Stimulated activated CD4-positive, alpha-beta T cell treated with anti-CD3 and anti-CD28 coated beads, TNF-alpha, amount 100 ng/mL, for 48 hours (primary cell): ENCODE measurements around the gene VSIG8.
"Not testable (repeated sequence)": the region's sequence is repeated elsewhere in the genome, so short reads cannot be mapped to it uniquely, and the experiment has no call there.

Source experiments
- DNase-seq, 3 donors: peaks; one replicate each; pipeline ENCODE4 v3.0.0-alpha.2; 2020; ENCODE audit warnings: low read depth in 3 of 3

The VSIG8 gene, protein sequence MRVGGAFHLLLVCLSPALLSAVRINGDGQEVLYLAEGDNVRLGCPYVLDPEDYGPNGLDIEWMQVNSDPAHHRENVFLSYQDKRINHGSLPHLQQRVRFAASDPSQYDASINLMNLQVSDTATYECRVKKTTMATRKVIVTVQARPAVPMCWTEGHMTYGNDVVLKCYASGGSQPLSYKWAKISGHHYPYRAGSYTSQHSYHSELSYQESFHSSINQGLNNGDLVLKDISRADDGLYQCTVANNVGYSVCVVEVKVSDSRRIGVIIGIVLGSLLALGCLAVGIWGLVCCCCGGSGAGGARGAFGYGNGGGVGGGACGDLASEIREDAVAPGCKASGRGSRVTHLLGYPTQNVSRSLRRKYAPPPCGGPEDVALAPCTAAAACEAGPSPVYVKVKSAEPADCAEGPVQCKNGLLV

DNA sequence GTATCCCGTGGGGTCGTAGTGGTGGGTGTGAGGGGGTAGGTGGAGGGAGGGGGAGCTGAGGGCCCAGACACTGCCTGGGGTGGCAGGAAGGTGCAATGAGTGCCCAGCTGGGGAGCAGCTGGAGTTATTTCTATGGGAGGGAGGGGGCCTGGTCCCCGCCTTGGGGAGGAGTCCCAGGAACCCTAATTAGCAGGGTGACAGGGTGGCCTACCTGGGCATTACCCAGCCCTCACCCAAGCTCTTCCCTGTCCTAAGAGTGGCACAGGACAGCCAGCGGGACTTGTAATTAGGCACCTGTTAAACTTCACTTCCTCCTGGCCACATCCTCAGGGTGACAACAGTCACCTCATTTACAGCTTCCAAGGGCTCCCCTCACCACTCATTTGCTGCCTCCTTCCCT lies at the start of gene VSIG8:
TSS of gene VSIG8 (minus strand) at position 101 of the 400 bp plus-strand sequence. CDS start 136 bp downstream, outside the sequence.
- no peak for DNase-seq

DNA sequence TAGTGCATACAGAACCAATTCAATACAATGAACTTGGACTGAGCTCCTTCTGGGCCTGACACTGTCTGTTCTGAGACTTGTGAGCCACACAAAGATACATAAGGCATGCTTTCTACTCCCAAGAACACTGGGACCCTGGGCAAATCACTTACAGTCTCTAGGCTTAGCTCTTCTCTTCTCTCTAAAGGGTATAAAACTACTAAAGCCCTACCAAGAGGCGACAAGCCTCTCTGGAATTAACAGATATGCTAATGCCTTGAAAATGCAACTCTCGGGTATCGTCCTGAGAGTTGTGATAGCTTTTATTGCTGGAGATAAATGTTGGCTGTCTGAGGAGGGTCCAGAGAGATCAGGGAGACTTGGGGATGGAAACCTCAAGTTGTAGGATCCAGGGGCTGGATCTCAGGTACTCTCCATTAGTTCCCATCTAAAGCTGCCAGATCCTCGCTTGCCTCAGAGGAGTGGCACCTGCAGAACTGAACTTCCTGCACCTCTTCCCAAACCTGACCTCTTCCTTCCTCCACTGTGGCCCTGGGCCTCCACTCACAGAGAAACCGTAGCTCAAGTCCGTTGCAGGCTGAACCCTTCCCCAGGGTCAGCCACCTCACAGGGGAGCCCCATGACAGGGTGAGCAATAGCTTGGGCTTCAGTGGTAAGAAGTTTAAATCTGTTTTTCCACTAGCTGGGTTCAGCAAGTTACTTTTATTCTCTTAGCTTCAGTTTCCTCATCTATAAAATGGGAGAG lies 49.0 kb upstream of the VSIG8 start:
- no peak for DNase-seq

DNA sequence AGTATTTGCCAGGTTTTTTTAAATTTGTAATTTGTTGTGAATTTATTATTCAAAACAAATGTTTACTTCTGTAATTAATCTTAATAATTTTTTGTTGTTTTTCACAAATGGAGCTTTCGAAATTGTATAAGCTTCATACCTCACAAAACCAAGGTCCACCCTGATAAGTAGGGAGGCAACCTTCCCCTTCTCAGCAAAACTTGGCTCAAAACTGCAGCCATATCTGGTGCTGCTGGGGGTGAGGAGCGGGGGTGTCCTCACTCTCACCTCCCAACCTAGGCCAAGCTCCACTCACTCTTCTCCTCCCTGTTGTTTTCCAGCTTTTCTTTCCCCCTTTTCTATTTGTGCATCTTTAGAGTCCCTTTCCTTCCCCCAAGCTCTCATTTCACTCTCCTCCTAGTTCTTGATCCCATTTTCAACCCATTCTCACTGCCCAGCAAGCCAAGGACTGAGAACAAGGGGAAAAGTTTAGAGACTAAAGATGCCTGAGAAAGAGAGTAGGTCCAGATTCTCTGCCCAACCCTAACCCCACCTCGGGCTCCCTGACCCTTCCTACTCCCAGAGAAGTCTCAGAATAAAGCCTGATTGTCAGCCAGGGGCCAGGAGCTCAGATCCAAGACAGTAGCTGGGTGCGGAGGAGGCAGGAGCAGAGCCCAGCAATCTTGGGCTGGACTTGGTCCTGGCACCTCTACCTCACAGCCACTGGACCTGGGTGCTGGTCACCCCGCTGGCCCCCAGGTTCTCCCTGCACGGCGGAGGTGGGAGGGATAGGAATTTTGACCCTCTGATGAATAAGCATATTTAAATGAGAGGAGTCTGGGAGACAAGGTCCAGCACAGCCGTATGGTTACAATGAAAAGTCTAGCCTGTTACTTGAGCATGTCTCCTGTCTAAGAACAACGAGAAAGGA lies 45.8 kb upstream of the VSIG8 start:
- DNase-seq, result no peak

DNA sequence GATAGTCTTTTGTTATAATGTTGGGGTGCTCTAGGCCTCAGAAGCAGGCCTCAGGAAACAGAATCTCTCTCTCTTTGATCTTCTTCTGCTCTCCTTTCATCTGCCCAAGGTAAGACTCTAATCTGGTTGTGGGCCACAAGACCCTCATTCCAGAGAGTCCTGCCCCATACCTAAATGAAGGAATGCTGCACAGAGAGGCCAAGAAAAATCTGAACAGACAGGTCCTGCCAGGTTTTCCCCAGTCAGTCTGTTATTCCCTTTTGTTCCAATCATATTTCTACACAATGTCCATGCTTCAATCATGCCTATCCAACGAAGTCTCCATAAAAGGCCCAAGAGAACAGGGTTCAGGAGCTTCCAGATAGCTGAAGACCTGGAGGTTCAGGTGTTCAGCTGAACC lies 44.5 kb upstream of the VSIG8 start:
- no peak for DNase-seq

DNA sequence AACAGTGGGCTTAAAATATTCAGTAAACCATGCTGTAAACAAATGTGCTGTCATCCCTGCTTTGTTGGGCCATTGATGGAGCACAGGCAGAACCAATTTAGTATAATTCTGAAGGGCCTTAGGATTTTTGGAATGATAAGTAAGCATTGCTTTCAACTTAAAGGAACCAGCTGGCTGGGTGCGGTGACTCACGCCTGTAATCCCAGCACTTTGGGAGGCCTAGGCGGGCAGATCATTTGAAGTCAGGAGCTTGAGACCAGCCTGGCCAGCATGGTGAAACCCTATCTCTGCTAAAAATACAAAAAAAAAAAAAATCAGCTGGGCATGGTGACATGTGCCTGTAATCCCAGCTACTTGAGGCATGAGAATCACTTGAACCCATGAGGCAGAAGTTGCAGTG lies 41.6 kb upstream of the VSIG8 start:
- DNase-seq, result not testable (repeated sequence)

DNA sequence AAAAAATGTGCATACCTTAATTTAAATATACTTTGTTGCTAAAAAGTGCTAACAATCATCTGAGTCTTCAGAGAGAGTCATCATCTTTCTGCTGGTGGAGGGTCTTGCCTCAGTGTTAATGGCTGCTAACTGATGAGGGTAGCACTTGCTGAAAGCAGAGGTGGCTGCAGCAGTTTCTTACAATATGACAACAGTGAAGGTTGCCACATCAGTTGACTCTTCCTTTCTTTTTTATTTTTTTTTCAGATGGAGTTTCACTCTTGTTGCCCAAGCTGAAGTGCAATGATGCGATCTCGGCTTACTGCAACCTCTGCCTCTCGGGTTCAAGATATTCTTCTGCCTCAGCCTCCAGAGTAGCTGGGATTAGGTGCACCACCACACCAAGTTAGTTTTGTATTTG lies 40.1 kb upstream of the VSIG8 start:
- DNase-seq, result no peak

DNA sequence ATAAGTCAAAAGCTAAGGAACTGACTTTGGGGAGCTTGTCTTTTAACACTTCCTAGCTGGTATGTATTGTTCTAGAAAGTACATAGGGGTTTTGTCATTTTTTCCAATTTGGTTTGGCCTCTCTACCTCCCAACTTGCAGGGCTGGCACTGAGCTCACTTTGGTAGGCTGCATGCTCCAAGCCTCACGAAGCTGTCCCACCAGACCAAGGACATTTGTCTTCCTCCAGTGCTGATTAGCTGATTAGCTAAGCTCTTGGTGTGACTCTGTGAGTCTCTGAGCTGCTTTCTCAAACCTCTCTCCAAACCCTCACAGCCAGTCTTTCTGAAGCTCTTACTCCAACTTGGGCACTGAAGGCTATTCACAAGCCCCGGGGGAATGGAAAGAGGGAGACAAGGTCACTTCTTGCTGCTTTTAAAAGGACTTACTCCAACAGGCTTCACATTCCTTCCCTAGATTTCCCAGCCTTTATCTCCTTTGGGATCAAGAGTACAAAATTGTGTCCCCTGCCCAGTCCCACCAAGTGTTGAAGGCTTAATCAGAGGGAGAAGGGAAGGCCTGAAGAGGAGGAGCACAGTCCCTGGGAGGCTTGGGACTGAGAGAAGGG lies 38.4 kb upstream of the VSIG8 start:
- DNase-seq, result no peak

DNA sequence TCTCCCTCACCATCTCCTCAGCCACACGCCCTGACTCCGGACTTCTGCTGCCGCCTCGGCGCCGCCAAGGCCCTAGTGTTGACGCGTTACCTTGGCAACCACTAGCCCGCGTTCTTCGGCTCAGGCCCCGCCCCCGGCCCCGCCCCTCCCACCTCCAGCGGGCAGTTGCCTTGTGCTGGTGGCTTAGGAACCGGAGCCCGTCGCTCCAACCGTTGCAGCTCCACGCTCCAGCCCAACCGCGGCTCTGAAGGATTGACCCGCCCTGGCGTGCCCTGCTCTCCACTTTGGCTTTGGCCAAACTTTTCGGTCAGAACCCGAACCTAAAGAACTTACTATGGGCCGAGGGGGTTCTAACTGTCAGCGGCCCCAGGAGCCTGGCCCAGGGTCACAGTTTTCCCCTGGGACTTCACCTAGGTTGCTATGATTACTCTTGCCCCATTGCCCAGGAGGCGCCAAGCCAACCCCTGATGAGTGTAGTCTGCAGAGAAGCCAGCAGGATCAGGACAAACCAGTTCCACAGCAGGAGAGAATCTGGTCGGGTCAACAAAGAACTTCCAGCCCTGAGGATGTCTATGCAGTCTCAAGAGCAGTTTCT lies 37.7 kb upstream of the VSIG8 start, which contains the start of gene CFAP45:
TSS of gene CFAP45 (minus strand) at position 80 of the 595 bp plus-strand sequence. CDS start at position 13, 67 bp downstream.
- DNase-seq, result no peak

DNA sequence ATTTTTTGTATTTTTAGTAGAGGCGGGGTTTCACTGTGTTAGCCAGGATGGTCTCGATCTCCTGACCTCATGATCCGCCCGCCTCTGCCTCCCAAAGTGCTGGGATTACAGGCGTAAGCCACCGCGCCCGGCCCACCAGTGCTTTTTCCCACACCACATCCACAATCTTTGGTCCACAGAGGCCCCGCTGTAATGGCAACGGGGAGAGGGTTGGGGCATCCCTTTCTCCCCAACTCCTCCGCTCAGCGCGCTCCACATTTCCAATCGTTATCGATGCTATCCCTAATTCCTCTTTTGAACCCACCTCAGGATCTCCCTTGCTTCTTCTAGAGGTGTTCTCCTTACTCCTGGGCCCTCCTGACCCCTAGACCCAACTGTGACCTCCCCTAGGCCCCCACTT lies 37.2 kb upstream of the VSIG8 start:
- DNase-seq, result not testable (repeated sequence)

DNA sequence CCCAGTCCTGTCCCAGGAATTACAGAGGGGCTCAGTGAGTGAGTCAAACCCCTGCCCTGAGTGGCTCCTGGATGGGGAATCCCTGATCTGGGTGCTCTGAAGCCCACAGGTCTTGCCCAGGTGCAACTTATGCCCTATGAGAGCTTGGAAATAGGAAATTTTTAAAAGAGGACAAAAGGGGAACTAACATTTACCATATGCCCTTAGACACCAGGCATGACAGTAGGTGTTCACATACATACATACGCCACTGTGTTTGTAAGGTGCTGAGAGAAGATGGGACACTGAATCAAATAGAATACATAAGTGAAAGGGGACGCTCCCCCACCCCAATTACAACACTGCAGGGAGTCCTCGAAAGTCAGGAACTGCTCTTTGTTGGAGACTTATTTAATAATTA lies 36.1 kb upstream of the VSIG8 start:
- DNase-seq, result no peak

DNA sequence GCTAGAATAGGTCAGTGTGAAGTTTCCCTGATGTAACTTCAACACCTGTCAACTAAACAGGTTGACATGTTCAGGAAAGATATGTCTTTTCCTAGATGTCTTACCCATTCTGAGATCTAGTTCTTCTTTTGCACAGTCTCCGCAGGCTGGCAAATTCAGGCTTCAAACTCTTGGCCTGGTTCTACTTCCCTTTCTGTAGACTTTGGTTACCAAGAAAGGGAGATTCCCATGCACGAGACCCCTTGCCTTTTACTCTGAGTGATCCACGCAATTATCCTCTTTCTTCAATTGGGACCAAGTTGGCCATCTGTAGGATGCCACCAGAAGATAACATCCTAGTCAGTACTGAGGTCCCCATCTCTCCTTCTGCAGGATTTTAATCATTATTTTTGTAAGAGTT lies 35.5 kb upstream of the VSIG8 start:
- DNase-seq, result no peak

DNA sequence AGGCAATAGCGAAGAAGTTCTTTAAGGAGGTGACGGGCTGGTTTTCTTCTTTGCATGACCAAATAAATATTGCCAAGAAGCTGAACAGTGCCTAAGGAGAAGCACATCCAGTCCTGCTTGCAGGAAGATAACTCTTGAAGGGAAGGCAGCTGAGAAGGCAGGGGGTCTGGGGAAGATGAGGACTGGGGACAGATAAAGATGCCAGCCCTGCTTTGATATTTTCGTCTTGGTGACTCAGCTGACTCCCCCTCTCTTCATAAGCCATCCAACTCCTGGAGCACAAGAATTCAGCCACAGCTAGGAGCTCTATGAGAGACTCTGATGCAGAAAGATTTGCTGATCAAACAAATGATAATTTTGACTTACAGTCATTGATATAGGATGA lies 34.1 kb upstream of the VSIG8 start:
- DNase-seq, result no peak

DNA sequence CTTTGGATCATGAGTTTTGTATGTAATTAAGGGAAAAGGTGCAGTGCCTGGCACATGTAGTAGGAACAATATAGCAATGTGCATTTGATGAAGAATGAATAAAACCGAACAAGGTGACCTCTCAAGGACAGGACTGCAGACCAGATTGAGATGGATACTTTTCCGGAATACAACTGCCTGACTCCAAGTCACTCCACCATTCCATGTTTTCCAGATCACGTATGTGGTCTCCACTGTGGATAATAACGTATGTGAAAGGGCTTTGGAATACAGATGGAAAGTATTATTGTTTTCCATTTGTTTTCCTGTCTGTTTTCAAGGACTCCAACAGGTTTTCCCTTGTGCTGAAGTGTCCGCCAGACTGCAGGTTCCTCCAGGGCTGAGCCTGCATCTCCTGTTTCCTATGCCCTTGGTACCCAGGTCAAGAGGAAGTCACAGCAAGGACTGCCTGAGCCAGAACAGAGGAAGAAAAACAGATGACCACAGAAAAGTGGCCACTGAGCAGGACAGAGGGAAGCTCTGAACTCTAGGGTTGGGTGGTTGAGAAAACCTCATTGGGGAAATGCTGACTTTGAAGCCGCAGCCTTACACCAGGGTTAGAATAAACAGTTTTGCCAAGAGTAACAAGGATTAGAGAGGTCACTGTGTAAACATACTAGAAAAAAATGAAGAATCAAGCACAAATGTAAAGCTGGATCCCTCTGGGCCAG lies 33.5 kb upstream of the VSIG8 start:
- DNase-seq, result no peak

DNA sequence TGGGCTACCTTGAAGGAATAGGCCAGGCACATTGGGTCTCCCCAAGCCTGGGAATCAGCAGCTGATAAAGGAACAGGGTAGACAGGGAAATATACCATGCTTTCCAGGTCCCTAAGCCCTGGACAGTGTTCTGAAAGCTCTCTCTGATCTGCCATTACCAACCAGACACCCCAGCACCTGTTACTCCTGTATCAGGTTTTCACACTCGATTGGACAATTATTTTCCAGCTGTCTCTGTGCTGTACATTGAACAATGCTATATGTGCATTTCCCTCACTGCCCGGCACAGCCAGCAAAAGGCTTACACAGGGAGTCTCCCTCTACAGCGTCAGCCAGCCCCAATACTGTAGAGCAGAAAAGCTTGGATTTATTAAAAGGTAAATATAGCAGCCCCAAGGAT lies 32.8 kb upstream of the VSIG8 start:
- no peak for DNase-seq

DNA sequence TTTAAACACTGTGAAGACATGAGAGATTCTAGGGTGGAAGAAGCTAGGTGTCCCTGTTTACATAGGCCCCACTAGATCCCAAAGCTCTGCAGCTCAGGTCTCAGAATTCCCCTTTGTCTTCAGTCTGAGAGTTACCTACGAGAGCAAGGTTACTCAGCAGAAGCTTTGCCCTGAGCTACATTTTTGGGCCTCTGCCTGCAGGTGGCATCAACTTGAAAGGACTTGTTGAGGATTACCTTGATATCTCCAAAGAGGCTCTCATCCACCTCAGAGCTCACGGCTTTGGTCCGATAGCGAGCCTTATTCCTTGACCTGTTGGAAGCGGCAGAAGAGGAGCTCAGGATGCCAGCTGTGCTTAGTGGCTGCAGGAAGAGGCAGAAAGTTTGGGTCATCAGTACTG lies 30.5 kb upstream of the VSIG8 start:
- no peak for DNase-seq

DNA sequence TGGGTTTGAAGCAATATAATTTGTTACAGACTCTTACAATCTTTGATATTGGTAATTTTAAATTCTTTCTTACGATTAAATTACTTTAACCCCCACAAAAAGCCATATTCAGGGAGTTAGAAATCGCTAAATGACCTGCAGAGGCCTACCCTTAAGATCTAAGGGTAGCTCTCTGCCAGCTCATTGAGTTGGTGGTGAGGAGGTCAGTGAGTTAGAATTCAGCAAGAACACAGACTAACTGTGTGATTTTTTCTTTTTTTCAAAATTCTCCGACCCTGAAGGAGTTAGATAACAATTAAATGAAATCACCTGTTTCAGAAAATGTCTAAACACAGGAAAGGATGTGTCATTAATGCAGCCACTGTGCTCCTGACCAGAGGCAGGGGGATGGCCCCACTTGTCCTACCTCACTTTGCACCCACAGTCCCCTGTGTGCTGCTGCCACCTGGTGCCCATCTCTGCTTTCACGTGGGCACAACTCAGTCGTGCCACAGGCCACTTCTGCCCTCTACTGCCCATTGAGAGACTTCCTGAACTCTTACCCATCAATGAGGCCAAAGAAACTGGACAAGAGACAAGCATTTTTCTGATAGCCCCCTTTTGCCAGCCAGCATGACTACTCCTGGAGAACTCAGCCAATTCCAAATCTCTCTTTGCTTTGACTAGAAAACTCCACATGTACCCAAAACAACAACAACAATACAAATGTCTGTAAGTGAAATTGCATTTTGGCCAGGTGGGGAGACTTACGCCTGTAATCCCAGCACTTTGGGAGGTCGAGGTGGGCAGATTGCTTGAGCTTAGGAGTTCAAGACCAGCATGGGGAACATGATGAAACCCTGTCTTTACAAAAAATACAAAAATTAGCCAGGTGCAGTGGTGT lies 29.1 kb upstream of the VSIG8 start:
- DNase-seq, result peak; percentile 54 to 67 (median 60)

DNA sequence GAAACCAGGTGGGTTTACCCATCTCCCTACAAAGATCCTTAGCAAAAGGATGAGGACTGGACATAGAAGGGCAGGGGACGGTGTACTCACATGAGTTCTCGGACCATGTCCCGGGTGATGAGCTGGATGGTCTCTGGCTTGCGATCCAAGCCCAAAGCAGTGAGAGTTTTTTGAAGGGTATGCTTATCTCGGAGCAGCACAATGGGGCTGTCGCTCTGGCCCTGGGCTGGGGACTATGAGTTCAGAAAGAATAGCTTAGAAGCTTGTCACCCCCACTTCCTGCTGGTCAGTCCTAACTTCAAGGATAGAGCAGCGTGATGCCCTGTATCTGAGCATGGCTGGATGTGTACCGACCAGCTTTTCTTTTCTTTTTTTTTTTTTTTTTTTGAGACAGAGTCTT lies 27.9 kb upstream of the VSIG8 start:
- no peak for DNase-seq

DNA sequence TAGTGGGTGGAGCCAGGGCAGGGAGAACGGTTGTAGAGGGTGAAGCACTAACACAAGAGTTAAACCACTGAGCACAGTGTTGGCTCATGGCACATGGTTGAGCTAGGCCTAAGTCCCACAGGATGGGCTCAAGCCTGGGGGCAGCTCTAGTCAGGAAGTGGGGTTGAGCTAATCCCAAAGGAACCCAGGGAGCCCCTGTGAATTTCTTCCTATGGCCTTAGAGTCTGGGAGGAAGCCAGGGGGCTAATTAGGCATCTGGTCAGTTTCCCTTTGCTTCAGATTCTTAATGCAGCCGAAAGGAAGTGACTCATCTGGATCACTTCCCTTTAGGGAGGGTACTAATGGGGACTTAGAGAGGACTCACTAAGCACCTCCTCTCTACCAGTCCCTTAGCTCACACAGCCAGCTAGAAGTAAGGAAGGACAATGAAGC lies 27.4 kb upstream of the VSIG8 start:
- no peak for DNase-seq

DNA sequence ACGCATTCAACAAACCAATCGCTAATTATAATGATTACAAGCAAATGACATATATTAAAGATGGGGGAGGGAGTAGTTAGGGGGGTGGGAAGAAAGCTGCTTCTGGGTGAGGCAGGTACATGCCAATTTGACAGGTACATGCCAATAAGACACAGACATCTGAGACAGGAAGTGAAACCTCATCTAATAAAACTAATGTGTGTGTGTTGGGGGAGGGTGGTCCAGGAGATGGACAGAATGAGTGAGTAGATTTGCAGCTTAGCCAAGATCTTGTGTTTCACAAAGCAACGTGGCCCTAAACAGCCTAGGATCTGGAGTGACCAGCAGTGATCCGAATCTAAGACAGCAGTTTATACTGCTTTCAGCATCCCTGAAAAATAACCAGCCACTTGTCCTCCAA lies 26.7 kb upstream of the VSIG8 start:
- no peak for DNase-seq

DNA sequence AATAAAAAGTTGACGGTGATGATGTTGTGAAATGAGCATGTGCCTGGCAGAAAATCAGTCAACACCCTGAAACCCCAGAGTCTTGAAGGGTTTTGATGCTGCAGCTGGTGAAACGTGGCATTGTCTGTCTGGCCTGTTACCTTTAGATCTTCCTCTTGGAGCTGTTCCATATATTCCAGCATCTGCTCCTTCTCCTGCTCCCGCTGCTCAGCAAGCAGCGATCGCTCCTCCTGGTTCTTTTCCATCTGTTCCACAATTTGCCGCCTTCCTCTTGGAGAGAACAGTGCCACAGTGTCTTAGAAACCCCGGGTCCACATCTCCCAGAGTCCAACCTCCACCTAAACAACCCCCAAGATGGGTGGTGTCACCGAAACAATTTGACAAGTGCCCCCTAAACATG lies 21.8 kb upstream of the VSIG8 start:
- no peak for DNase-seq
